Activated effector memory CD4-positive, alpha-beta T cell treated with anti-CD3 and anti-CD28 coated beads, Interleukin-2, amount 50 U/mL, for 16 hours (primary cell): ENCODE data around the gene PLCB2.

Source experiments
- DNase-seq: peaks from one replicate; pipeline ENCODE4 v3.0.0-alpha.2; 2020

The PLCB2 gene

DNA sequence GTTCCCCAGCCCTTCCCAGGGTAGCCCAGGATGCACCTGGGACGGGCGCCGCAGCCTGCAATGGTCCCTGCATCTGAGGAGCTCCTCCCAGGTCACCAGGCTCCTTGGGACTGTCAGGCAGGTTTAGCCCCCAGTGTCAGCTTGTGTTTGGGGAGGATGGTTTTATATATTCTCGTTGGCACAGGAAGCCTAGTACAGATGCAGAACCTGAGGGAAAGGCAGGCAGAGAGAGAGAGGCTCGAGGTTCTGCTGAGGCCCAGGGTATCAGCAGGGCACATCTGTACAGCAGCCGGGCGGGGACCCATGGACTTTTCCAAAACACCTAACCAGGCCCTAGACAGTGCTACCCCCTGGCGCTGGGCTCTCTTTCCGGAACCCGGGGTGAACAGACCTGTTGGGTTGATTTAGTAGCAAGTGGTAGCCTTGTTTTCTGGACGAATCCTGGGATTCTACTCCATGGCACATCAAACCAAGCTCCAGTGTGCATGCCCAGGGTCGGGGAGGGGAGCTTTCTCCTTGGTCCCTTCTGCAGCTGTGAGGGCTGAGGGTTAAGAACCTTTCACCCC is 60.2 kb downstream of the PLCB2 start:
- no peak for DNase-seq

DNA sequence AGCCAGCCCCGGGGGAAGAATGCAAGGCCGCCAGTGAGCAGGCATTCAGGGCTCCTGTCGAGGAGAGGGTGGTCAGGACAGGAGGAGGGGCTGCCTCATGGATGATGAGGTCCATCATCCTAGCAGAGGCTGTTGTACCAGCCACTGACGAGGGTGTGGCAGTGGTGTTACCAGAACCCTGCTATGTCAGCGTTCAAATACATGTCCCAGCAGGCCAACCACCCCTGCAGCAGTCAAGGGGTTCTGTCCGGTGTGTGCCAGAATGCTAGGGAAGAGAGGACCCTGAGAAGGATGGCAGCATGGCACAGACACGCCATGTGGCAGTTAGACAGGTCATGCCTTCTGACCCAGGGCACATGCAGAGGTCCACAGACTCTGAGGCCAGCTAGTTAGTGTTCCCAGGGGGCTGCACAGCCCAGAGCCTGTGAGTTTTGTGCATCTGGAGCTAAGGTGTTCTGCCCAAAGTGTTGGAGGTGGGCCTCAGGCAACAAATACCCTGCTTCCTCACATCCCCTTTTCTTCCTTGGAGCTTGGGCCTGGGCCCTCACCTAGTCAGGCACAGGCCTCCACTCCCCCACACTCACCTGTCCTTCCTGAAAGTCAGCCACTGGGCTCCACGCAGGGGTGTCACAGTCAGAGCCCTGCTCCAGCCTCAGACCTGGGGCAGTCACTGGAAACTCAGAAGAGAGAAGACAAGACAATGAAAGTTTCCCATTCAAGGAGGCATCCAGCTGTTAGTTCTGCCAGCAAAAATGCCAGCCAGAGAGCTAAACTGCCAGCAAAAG is 61.0 kb downstream of the PLCB2 start:
- no peak for DNase-seq

DNA sequence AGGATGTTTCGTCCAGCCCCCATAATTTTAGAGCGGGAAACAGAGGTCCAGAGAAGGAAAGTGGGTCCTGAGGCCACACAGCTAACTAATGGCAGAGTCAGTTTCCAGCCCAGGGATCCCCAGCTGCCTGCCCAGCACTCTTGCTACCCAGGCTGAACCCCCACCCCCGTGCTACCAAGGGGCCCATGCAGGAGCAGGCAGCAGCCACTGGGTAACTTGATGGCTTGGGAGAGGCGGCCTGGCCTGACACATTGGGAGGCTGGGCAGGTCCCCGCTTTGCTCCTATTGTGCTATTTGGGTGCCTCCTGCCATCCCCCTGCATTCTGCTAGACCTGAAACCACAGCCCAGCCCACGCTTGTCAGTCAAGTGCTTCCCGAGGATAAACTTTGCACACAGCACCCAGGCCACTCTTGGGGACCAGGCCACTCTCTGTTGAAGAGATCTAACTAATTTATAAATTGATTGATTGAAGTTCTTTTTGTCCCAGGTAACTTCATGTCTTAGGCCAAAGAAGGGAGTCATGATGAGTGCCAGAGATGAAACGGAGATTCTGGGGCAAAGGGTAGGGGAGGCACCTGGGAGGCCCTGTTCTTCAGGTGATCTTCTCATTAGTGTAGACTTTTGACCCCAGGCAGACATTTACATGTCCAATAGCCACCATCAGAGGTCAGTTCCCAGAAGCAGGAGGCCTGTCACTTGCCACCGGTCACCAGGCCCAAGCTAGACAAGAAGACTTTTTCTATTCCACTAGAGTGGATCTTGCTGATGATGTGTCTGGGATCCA is 61.9 kb downstream of the PLCB2 start:
- DNase-seq, result no peak

DNA sequence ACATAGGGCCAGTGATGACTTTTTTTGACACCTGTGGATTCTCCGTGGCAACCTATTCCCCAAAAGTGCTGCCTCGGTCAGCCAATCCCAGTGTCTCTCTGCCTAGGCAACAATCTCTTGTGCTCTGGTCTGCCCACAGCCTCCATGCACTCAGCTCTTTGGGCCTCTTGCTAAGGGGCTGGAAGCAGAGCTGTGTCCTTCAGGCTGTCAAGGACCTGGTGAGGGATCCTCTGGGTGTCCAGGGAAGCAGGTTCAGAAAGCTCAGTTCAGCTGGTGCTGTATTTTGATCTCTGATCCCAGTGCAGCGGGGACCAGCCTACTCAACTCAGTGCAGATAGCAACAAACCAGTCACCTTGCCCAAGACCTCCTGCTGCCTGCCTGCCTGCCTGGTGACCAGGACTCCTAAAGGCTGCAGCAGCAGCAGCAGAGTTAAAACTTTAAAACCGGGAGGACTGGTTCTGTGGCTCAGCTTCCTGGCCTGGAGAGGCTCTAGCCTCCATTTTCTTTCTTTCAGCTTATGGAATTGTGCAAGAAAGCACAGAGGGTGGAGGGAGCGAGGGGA is 62.7 kb downstream of the PLCB2 start:
- peak; percentile 56 for DNase-seq

DNA sequence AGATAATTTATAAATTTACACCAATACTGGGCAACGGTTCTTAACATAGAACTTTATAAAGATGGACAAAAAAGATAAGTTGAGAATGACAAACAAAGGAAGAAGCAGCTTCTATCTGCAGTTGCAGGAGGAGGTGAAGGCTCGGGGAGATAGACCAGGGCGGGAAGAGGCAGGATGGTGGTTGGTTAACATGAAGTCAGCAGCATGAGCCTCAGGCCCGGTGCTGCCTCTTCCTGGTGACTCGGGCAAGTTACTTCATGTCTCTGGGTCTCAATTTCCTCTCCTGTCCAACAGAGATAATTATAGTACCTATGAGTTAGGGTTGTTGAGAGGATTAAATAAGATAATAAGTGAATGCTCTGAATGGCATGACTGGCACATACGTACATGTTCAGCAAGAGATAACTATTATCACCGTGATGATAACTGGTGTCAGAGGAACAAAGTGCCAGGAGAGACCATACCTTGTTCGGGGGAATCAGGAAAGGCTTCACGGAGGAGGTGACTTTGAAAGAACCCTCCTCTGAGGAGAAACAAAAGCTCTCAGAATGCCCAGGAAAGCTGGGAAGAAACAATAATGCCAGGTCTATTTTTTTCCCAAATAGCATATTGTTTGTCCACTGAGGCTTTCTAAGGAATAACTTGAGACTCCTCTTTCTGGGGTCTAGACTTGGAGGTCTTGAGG is 64.5 kb downstream of the PLCB2 start:
- DNase-seq, result peak; percentile 30

DNA sequence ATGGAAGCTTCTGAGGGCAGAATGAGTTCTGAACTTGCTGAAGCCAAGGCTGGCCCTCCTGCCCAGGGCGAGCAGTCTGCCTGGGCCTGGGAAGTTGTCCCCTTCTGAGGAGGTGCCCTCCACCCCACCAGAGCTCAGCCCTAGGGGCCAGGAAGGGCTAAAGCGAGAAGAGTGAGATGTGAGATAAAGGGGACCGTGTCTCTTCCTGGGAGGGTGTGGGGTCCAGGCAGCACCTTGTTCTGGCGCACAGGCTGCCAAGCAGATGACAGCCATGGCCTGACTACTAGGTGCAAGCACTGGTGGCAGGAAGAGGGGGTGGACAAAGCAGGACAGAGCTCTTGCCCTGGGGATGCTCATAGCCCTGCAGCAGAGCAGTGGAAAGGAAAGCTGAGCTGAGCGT is 65.1 kb downstream of the PLCB2 start:
- DNase-seq, result peak; percentile 13

DNA sequence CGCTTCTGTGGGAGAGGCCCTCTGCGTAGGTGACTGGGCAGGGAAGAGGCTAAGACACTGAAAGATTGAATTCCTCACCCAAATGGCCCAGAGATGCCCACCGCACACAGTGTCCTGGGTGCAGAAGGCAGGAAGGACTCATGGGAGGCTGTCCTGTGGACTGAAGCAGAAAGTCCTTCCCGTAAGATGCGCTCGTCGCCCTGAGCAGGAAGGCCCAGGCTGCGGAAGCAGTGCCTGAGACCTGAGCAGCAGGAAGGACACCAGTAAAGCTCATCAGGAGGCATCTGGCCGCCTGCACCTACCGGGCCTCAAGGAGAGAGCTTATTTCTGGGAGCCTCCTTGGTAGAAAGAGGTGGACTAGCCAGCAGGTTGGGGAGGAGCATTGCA is 65.5 kb downstream of the PLCB2 start:
- DNase-seq, result peak; percentile 60

DNA sequence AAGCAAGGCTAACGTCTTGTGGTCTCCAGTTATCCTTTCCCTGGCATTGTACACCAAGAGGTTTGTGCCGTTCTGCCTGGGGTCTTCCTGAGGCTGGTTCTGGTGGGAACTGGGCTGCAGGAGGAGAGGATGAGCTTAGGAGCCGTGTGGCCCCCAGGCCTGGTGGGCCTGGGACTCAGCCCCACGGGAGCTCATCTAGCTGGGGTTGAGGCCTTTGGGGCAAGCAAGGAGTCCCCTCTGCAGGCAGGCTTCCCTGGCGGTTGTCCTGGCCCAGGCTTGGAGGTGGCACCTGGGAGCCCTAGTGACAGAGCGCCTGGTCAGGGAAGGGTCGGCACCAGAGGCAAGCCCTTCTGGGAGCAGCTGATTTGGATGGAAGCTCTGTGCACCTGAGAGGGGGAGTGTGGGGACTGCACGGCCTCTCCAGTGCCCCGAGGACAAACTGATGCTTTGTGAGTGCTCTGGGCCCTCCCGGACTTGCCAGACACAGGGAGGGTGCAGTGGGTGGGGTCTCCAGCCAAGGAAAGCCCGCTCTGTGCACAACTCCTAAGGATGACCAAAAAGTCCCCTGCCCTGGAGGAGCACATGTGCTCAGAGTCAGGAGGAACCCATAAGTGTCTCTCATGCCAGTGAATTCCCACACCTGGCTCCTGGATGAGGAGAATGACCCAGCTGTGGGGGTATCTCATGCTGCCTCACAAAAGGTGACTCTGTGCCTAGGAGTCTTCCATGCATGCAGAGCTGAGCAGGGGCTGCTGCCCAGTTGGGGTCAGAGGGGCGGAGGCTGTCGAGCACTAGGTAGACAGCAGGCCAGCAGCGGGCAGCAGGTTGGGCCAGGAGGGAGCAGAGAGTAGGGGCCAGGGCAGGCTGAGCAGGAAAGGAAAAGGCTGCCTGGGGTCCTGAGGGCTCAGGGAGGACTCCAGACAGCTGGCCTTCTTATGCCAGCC is 66.2 kb downstream of the PLCB2 start:
- peak; percentile 50 for DNase-seq

DNA sequence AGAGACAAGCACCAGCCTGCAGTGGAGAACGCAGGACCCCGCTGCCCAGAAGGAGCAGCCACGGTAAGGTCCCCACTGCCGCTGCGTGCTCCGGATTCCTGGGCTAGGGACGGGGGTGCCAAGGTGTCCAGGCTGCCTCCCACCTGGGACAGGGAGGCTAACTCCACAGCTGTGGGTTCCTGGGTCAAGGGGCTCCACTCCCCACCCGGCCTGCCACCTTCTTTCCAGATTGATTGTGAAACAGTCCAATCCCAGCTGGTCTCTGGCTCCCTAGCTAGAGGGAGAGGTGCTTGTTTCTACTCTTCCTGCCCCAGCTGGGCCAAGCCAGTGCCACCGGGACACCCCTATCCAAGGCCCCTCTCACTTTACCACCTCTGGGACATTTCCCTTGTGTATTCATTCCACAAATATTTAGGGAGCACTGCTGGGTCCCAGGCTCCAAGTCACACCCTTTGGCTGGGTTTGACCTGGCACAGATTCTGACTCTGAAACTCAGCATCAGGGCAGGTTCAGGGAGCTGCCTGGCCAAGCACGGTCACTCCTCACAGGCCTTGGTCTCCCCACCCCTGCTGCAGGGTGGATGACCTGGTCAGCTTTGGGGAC is 67.0 kb downstream of the PLCB2 start:
- peak; percentile 43 for DNase-seq

DNA sequence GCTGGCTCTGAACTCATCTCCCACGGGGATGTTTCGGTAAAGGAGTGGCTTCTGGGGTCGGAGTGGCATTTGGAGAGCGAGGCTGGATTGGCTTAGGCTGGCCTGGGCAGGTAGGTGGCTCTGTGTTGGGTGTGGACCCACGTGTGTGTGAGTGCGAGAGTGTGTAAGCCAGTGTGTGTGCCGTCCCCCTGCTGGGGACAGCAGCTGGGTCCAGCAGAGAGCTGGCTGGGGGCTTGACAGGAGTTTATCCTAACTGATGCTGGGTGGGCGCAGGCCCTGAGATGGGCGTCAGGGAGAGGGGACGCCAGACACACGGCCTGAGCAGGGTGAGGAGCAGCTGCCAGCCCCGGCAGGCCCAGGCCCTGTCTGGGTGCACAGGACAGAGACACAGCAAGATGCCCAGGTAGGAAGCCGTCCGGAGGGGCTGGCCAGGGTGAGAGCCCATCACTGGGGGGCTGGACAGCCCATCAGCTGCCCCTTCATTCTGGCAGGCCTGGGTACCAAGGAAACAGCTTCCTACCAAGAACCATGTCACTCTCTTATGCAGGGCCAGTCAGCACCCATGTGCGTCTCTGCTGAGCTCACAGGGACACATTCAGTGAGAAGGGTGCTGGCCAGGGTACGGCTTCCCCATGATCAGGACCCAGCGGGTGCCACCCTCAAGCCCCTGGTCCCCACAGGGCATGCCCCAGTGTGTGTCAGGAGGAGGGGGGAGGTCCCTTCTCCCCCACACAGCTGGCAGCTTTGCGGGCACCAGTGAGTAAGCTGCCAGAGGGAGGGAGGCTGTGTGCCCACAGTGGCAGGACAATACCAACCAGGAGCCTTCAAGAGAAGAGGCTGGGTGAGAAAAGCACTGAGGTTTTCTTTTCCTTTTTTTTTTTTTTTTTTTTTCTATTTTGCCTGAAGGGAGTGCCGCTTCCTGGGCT is 67.8 kb downstream of the PLCB2 start:
- DNase-seq, result peak; percentile 56

DNA sequence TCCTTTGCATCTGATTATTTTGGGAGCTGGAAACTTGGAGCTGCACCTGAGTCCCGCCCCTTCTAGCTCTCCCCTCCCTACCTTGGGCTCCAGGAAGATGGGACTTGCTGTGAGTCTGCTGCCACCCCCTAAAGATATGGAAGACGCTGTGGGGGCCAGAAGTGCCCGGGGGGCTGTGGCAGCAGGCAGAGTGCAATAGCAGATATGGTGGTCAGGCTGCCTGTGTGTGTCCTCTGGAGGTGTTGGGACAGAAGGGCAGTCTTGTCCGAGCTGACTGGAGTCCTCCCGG is 68.4 kb downstream of the PLCB2 start:
- DNase-seq, result no peak

DNA sequence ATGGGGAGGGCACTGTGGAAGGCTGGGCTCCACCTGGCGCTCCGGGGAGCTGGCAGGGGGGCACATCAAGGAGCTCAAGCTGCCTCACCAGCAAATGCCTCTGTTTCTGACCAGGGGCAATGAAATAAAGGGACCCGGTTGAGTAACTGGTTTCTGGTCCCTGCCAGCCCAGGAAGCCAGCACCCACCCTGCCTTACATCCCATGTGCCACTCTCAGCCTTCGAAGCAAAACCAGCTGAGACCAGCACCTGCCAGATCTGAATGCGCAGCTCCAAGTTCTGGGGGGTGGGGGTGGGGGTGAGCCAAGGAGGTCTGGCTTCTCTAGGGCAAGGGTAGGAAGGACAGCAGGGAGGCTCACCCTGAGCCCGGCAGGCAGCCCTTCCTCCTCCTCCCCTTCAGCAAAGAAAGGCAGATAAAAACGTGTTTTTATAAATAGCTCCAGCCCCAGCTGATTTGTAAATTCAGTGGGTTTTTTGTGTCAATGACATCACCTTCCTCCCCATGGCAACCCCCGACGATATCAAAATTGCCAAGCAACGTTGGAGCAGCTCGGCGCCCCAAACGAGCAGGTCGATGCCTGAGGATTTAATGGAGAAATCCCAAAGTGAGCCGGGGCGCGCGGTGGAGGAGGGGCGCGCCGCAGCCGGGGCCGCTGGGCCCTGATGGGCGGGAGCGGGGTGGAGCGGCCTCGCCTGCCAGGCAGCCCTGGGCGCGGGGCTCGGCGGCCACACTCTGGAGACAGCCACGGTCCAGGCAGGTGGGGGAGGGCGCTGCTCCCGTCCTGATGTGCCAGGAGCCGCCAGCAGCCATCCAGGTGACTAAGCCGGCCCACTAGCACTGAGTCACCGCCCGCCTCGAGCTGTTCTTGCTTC is 69.0 kb downstream of the PLCB2 start, which contains the start of gene PAK6:
TSS of gene PAK6 (plus strand) at position 532 of the 872 bp plus-strand sequence. CDS start 25,723 bp downstream, outside the sequence.
- DNase-seq, result peak; percentile 74
